PFSK-1 (cell line): Measurements from ENCODE around the gene SLC2A4.

Experiments used
- FOXP2 ChIP-seq: optimal IDR thresholded peaks from 2 replicates; pipeline ENCODE3; 2011; ENCODE audit warnings: borderline replicate concordance, control low read depth, inconsistent platforms; ENCODE audit not compliant: insufficient read depth; ENCODE audit errors: extremely low read length, extremely low read depth
- POLR2AphosphoS5 ChIP-seq: IDR thresholded peaks from 2 replicates; pipeline ENCODE4 v1.6.1; 2012; ENCODE audit warnings: low read depth, mild to moderate bottlenecking, control low read depth, low read length, moderate library complexity
- SIN3A ChIP-seq: IDR thresholded peaks from 2 replicates; pipeline ENCODE4 v1.6.1; 2012; ENCODE audit warnings: mild to moderate bottlenecking, low read length, moderate library complexity, borderline replicate concordance; ENCODE audit not compliant: insufficient read depth
- TAF1 ChIP-seq: IDR thresholded peaks from 2 replicates; pipeline ENCODE4 v1.6.1; 2012; ENCODE audit warnings: low read length, control low read depth, borderline replicate concordance; ENCODE audit not compliant: insufficient read depth
- TF ChIP-seq, protein P1 (sequence below), 2 experiments: IDR thresholded peaks; 2 replicates each; pipeline versions ENCODE4 v1.6.1 to v1.8.0; 2011 to 2012; ENCODE audit warnings: low read depth in 2 of 2, low read length in 2 of 2, control low read depth in 1 of 2, inconsistent platforms in 1 of 2, mild to moderate bottlenecking in 1 of 2, moderate library complexity in 1 of 2; ENCODE audit not compliant: insufficient read depth in 1 of 2

Gene SLC2A4

DNA sequence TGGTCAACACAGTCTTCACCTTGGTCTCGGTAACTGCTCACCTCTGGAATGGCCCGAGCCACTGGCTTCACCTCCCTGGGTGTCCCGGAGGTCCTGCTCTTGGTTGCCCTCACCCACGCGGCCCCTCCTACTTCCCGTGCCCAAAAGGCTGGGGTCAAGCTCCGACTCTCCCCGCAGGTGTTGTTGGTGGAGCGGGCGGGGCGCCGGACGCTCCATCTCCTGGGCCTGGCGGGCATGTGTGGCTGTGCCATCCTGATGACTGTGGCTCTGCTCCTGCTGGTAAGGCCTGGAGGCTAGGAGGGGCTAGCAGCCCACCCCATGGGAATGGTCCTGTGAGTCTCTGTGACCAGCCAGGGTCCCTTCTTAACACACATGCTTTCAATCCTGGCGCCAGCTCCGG, 3.4 kb downstream of the SLC2A4 start:
- TF ChIP-seq FOXP2 (no peak), POLR2AphosphoS5 (no peak), SIN3A (no peak), TAF1 (no peak)
- TF ChIP-seq, protein P1, sequence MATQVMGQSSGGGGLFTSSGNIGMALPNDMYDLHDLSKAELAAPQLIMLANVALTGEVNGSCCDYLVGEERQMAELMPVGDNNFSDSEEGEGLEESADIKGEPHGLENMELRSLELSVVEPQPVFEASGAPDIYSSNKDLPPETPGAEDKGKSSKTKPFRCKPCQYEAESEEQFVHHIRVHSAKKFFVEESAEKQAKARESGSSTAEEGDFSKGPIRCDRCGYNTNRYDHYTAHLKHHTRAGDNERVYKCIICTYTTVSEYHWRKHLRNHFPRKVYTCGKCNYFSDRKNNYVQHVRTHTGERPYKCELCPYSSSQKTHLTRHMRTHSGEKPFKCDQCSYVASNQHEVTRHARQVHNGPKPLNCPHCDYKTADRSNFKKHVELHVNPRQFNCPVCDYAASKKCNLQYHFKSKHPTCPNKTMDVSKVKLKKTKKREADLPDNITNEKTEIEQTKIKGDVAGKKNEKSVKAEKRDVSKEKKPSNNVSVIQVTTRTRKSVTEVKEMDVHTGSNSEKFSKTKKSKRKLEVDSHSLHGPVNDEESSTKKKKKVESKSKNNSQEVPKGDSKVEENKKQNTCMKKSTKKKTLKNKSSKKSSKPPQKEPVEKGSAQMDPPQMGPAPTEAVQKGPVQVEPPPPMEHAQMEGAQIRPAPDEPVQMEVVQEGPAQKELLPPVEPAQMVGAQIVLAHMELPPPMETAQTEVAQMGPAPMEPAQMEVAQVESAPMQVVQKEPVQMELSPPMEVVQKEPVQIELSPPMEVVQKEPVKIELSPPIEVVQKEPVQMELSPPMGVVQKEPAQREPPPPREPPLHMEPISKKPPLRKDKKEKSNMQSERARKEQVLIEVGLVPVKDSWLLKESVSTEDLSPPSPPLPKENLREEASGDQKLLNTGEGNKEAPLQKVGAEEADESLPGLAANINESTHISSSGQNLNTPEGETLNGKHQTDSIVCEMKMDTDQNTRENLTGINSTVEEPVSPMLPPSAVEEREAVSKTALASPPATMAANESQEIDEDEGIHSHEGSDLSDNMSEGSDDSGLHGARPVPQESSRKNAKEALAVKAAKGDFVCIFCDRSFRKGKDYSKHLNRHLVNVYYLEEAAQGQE (IDR thresholded peaks at IDR 0.05; ENCODE audit: insufficient read depth in 1 of 2, low read depth in 2 of 2, low read length in 2 of 2): no peak

DNA sequence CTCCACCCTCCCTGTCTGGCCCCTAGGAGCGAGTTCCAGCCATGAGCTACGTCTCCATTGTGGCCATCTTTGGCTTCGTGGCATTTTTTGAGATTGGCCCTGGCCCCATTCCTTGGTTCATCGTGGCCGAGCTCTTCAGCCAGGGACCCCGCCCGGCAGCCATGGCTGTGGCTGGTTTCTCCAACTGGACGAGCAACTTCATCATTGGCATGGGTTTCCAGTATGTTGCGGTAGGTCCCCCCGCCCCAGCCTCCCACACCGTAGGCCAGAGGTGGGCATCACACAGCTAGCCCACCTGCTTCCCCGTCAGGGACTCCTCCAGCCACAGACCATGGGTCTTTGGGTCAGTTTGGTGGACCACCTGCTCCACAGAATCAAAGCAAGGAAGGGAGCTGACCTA, 4.2 kb downstream of the SLC2A4 start:
- TF ChIP-seq FOXP2: no peak
- TF ChIP-seq SIN3A: no peak
- TF ChIP-seq POLR2AphosphoS5: no peak
- TF ChIP-seq, protein P1 (IDR thresholded peaks at IDR 0.05; ENCODE audit: insufficient read depth in 1 of 2, low read depth in 2 of 2, low read length in 2 of 2): no peak
- TF ChIP-seq TAF1: no peak

DNA sequence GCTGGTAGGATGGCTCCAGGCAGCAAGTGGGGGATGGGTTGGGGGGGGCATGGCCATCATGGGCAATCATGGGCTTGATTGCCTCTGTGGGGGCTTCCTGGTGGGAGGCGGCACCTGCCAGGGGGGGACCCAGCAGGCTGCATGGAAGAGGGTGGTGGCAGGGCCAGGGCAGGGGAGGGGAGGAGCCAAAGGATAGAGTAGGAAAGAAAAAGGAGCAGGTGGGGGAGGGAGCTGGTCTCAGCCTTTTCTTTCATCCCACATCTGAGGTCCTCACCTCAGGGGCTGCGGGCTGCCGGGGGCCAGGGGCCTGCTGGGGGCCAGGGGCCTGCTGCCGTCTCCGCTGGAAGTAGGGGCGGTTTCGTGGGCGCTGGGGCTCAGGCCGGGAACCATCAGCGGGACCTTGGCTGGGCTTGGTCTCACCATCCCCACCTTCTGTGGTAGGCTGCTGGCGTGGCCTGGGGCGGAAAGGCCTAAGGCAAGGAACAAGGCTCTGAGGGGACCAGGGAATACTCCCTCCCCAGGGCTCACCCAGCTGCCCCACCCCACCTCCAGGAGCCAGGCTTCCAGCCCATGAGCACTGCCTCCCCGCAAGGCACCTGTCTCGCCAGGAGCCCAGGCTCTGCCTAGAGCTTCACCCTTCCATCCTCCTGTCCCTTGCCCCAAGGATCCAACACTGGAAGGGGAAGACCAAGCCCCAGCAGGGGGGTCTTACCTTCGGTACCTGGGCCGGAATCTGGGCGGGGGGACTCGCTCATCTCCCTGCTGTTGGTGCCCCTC, 7.9 kb downstream of the SLC2A4 start:
- TF ChIP-seq POLR2AphosphoS5: no peak
- TF ChIP-seq FOXP2: no peak

DNA sequence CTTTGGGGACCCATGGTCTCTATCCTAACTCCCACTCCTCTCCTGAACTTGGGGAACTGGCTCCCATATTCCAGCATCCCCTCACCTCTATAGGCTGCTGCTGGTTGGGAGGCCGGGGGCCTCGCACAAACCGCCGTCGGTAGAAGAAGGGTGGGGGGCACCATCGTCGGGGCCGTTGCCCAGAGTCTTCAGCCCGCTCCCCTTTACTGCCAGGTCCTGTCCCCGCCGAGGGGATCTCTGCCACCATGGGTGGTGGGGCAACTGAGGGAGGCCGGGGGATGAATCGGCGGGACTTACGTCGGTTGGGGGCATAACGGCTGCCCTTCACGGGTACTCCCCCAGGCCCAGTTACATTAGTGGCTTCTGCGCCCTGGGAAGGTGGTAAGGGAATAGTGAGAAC, 8.6 kb downstream of the SLC2A4 start:
- TF ChIP-seq POLR2AphosphoS5: no peak
- TF ChIP-seq, protein P1 (IDR thresholded peaks at IDR 0.05; ENCODE audit: insufficient read depth in 1 of 2, low read depth in 2 of 2, low read length in 2 of 2): no peak
- no peak for TF ChIP-seq FOXP2
- no peak for TF ChIP-seq SIN3A
- no peak for TF ChIP-seq TAF1

DNA sequence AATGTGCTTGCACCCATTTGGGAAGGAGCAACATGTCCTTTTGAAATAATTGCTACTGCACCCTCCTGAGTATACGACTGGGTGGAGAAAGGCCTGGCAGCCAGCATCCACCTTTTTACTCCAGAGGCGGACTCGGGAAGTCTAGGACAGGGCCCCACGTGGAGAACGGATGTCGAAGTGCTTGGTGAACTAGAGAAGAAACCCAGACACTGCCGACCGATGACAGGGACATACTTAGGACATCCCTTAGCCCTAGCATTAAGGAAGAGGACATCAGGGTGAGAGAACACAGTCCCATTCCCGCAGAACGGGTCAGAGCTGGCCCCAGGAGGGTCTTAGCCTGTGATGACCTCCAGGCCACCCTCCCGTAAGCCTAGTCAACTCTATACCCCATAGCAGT, 9.2 kb downstream of the SLC2A4 start:
- TF ChIP-seq TAF1 (no peak), SIN3A (no peak), FOXP2 (no peak), POLR2AphosphoS5 (no peak)
- TF ChIP-seq, protein P1 (IDR thresholded peaks at IDR 0.05; ENCODE audit: insufficient read depth in 1 of 2, low read depth in 2 of 2, low read length in 2 of 2): no peak
